ENCODE measurements around the gene RALGPS1.

- TF ChIP-seq CTCF (IDR thresholded peaks at IDR 0.05), result no peak
- TF ChIP-seq SMAD4 (CRISPR knock-in tag; IDR thresholded peaks at IDR 0.05), result no peak
- no peak for TF ChIP-seq SP1 (CRISPR knock-in tag; conservative IDR thresholded peaks at IDR 0.05)
- no peak for TF ChIP-seq CREM (CRISPR knock-in tag; IDR thresholded peaks at IDR 0.05)
- no peak for TF ChIP-seq CREB1 (CRISPR knock-in tag; IDR thresholded peaks at IDR 0.05)
- no peak for TF ChIP-seq MAX (CRISPR knock-in tag; IDR thresholded peaks at IDR 0.05)
These were observed 23.7 kb downstream of the RALGPS1 start for GRCh38 chr9:126938327-126938726.
